Measurements from ENCODE around the gene CALHM2.

The CALHM2 gene

GRCh38 chr10:103451831-103452505 is at the start of gene CALHM2:
Gene CALHM2, minus strand, starts transcription at chr10:103452370. Its CDS starts 2,429 bp downstream, at chr10:103449941.
- peak within 1 kb of the TSS; percentile 76 for H3K4me3 ChIP-seq (ENCODE audit: low read depth, low read length)
- no peak for DNase-seq (ENCODE audit: low read depth)
- no peak for TF ChIP-seq CTCF (IDR thresholded peaks at IDR 0.05; ENCODE audit: low read depth, low read length, missing control alignments)

GRCh38 chr10:103501186-103501585 is 49.0 kb upstream of the CALHM2 start:
- TF ChIP-seq CTCF (IDR thresholded peaks at IDR 0.05; ENCODE audit: low read depth, low read length, missing control alignments): no peak
- DNase-seq (ENCODE audit: low read depth): no peak
- no peak overlapping the region for H3K4me3 ChIP-seq (ENCODE audit: low read depth, low read length)

GRCh38 chr10:103500481-103500880 is 48.3 kb upstream of the CALHM2 start:
- no peak for TF ChIP-seq CTCF (IDR thresholded peaks at IDR 0.05; ENCODE audit: low read depth, low read length, missing control alignments)
- DNase-seq (ENCODE audit: low read depth): no peak
- H3K4me3 ChIP-seq (ENCODE audit: low read depth, low read length): no peak overlapping the region

- no peak for TF ChIP-seq CTCF (IDR thresholded peaks at IDR 0.05; ENCODE audit: low read depth, low read length, missing control alignments)
- no peak for DNase-seq (ENCODE audit: low read depth)
- H3K4me3 ChIP-seq (ENCODE audit: low read depth, low read length): no peak overlapping the region
Measured at GRCh38 chr10:103499881-103500280, 47.7 kb upstream of the CALHM2 start.

GRCh38 chr10:103498936-103499638 is 46.9 kb upstream of the CALHM2 start:
- DNase-seq (ENCODE audit: low read depth): no peak
- no peak for TF ChIP-seq CTCF (IDR thresholded peaks at IDR 0.05; ENCODE audit: low read depth, low read length, missing control alignments)
- H3K4me3 ChIP-seq (ENCODE audit: low read depth, low read length): no peak overlapping the region

- no peak for DNase-seq (ENCODE audit: low read depth)
- no peak overlapping the region for H3K4me3 ChIP-seq (ENCODE audit: low read depth, low read length)
- no peak for TF ChIP-seq CTCF (IDR thresholded peaks at IDR 0.05; ENCODE audit: low read depth, low read length, missing control alignments)
Measured at GRCh38 chr10:103497161-103497915, 45.2 kb upstream of the CALHM2 start.

All from GM12864 (cell line).